OCI-LY3 (cell line): ENCODE results near the gene POLR2E.

Experiments used
- H2AFZ ChIP-seq: fragments of 200-600, 300-600 bp; shearing (Covaris generic); 2 replicates; pipeline ENCODE4 v1.6.0; 2014; ENCODE audit warnings: antibody characterized with exemption, low read depth, low read length
- H3K27ac ChIP-seq: fragments of 200-600, 300-600 bp; sonication (generic); 2 replicates; pipeline ENCODE4 v1.5.1; 2014; ENCODE audit warnings: mild to moderate bottlenecking, low read length, moderate library complexity, mixed read lengths
- H3K27me3 ChIP-seq: fragments of 200-600, 300-600 bp; sonication (generic); 2 replicates; pipeline ENCODE4 v1.6.1; 2014; ENCODE audit warnings: low read depth, low read length, mixed read lengths
- H3K36me3 ChIP-seq: fragments of 200-600, 300-600 bp; sonication (generic); replicated peaks from 2 replicates; pipeline ENCODE3; 2014; ENCODE audit warnings: low read depth, low read length, mixed read lengths
- H3K4me1 ChIP-seq: fragments of 300-600, 200-600 bp; sonication (generic); 2 replicates; pipeline ENCODE4 v1.6.1; 2014; ENCODE audit warnings: low read length, mixed read lengths
- H3K4me2 ChIP-seq: fragments of 200-600, 300-600 bp; sonication (generic); 2 replicates; pipeline ENCODE4 v1.6.1; 2014; ENCODE audit warnings: low read length, mixed read lengths
- H3K4me3 ChIP-seq: fragments of 300-600, 200-600 bp; sonication (generic); 2 replicates; pipeline ENCODE4 v1.5.1; 2014; ENCODE audit warnings: antibody characterized with exemption, mild to moderate bottlenecking, low read length, moderate library complexity
- H3K79me2 ChIP-seq: fragments of 300-600, 200-600 bp; shearing (Covaris generic); 2 replicates; pipeline ENCODE4 v1.6.1; 2014; ENCODE audit warnings: mild to moderate bottlenecking, low read length, mixed read lengths
- H3K9ac ChIP-seq: fragments of 300-600, 200-600 bp; shearing (Covaris generic); 2 replicates; pipeline ENCODE4 v1.6.0; 2014; ENCODE audit warnings: mild to moderate bottlenecking, low read length, moderate library complexity
- H3K9me3 ChIP-seq: fragments of 200-600, 300-600 bp; shearing (Covaris generic); 2 replicates; pipeline ENCODE4 v1.6.1; 2014; ENCODE audit warnings: low read length, mixed read lengths; ENCODE audit not compliant: insufficient read depth
- H4K20me1 ChIP-seq: fragments of 200-600, 300-600 bp; sonication (generic); 2 replicates; pipeline ENCODE4 v1.6.1; 2016; ENCODE audit warnings: low read length, mixed read lengths; ENCODE audit not compliant: insufficient read depth
- EZH2phosphoT487 ChIP-seq: fragments of 200-600 bp; shearing (Covaris generic); IDR thresholded peaks from 2 replicates; pipeline ENCODE4 v1.6.1; 2018; ENCODE audit warnings: antibody characterized with exemption, mixed run types, low read depth
- TF ChIP-seq, protein P1 (sequence below): fragments of 200-600, 300-600 bp; sonication (generic); IDR thresholded peaks from 2 replicates; pipeline ENCODE4 v1.5.1; 2014; ENCODE audit warnings: antibody characterized with exemption, low read length, low read depth

Gene POLR2E

DNA sequence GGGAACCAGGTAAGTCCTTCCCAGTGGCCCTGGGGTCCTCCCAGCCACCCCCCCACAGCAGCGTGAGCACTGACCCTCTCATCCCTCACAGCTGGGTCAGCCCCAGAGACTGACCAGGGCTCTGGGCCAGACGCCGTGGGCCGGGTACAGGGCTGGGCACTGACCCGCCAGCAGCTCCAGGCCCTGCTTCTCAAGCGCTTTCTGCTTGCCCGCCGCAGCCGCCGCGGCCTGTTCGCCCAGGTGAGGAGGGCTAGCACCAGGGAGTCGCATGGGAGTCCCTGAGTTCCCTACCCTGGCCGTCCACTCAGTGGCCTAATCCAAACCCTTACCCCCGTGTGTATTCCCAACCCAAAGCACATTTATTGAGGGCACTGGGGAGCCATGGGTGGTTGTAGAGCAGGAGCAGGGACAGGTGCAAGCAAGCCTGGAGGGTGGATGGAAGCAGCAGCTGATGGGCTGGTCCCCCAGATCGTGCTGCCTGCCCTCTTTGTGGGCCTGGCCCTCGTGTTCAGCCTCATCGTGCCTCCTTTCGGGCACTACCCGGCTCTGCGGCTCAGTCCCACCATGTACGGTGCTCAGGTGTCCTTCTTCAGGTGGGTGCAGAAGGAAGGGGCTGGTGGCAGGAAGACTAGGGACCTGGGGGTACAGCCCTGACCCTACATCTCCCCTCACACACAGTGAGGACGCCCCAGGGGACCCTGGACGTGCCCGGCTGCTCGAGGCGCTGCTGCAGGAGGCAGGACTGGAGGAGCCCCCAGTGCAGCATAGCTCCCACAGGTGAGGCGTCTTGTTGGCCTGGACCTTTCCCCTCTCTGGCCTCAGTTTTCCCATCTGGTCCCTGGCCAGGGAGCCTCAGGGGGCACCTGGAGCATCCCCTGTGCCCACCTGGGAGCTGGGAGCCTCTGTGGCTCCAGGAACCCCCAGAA is 40.8 kb downstream of the POLR2E start:
- TF ChIP-seq EZH2phosphoT487 = no peak
- TF ChIP-seq, protein P1, sequence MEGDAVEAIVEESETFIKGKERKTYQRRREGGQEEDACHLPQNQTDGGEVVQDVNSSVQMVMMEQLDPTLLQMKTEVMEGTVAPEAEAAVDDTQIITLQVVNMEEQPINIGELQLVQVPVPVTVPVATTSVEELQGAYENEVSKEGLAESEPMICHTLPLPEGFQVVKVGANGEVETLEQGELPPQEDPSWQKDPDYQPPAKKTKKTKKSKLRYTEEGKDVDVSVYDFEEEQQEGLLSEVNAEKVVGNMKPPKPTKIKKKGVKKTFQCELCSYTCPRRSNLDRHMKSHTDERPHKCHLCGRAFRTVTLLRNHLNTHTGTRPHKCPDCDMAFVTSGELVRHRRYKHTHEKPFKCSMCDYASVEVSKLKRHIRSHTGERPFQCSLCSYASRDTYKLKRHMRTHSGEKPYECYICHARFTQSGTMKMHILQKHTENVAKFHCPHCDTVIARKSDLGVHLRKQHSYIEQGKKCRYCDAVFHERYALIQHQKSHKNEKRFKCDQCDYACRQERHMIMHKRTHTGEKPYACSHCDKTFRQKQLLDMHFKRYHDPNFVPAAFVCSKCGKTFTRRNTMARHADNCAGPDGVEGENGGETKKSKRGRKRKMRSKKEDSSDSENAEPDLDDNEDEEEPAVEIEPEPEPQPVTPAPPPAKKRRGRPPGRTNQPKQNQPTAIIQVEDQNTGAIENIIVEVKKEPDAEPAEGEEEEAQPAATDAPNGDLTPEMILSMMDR = no peak
- peaks cover 21% of the 10 kb centered on the region for H3K36me3 ChIP-seq
- H3K4me3 ChIP-seq = no peak overlapping the region
- no peaks in the 10 kb centered on the region for H3K4me1 ChIP-seq
- H3K9ac ChIP-seq = no peak overlapping the region
- no peak overlapping the region for H2AFZ ChIP-seq
- H3K9me3 ChIP-seq = no peaks in the 10 kb centered on the region
- H3K27ac ChIP-seq = no peak overlapping the region
- no peaks in the 10 kb centered on the region for H4K20me1 ChIP-seq
- no peak overlapping the region for H3K4me2 ChIP-seq
- H3K79me2 ChIP-seq = no peaks in the 10 kb centered on the region
- H3K27me3 ChIP-seq = no peaks in the 10 kb centered on the region

DNA sequence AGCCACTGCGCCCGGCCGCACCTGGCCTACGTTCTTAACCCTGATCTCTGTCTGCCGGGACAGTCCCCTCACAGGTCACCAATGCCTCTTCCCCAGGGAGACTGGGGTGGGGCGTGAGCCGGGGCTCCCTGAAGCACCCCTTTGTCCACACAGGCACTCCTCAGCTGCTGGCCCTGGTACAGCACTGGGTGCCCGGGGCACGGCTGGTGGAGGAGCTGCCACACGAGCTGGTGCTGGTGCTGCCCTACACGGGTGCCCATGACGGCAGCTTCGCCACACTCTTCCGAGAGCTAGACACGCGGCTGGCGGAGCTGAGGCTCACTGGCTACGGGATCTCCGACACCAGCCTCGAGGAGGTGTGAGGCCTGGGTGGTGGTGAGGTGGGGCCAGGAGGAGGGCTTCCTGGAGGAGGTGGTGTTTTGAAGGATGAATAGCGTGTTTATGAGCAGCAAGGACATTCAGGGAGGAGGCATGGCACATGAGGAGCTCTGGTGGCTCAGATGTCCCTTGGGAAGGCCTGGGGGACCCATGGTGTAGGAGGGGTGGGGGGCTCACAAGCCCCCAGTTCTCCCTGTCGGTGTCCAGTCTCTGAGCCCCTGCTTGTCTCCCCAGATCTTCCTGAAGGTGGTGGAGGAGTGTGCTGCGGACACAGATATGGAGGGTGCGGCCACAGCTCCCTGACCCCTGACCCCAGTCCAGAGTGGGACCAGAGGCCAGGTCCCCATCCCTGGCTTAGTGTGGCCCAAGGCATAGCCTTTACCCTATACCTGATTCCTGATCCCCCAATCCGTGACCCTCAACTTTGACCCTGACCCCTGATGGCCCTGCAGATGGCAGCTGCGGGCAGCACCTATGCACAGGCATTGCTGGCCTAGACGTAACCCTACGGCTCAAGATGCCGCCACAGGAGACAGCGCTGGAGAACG is 41.7 kb downstream of the POLR2E start:
- Histone ChIP-seq H3K36me3 (peaks cover 24% of the 10 kb centered on the region), H3K79me2 (no peaks in the 10 kb centered on the region), H4K20me1 (no peaks in the 10 kb centered on the region), H3K9ac (no peak overlapping the region), H3K4me1 (no peaks in the 10 kb centered on the region), H2AFZ (no peak overlapping the region), H3K9me3 (no peaks in the 10 kb centered on the region), H3K27ac (no peak overlapping the region), H3K27me3 (no peaks in the 10 kb centered on the region), H3K4me2 (no peak overlapping the region), H3K4me3 (no peak overlapping the region)
- TF ChIP-seq EZH2phosphoT487 = no peak
- TF ChIP-seq, protein P1 = no peak

DNA sequence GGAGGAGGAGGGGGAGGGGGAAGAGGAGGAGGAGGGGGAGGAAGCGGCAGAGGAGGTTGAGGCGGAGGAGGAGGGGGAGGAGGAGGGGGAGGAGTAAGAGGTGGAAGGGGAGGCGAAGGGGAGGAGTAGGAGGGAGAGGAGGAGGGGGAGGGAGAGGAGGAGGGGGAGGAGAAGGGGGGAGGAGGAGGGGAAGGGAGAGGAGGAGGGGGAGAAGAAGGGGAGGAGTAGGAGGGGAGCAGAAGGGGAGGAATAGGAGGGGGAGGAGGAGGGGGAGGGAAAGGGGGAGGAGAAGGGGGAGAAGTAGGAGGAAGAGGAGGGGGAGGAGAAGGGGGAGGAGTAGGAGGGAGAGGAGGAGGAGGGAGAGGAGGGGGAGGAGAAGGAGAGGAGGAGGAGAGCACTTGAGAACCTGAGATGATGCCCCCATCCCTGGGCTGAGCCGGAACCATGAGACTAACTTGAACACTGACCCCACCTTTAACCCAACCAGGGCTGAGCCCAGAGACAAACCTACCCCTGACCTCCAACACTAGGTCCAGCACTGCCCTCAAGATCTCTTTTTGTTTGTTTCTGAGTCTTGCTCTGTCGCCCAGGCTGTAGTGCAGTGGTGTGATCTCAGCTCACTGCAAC is 42.7 kb downstream of the POLR2E start:
- H3K27ac ChIP-seq = no peak overlapping the region
- H3K36me3 ChIP-seq = peaks cover 28% of the 10 kb centered on the region

More for the DNA sequence above, 42.7 kb downstream of the POLR2E start:
- no peaks in the 10 kb centered on the region for H3K27me3 ChIP-seq
- no peak overlapping the region for H3K9ac ChIP-seq
- H3K4me1 ChIP-seq = no peaks in the 10 kb centered on the region
- no peaks in the 10 kb centered on the region for H4K20me1 ChIP-seq
- H3K9me3 ChIP-seq = no peaks in the 10 kb centered on the region
- H3K4me3 ChIP-seq = no peak overlapping the region
- H2AFZ ChIP-seq = no peak overlapping the region
- H3K4me2 ChIP-seq = no peak overlapping the region
- H3K79me2 ChIP-seq = no peaks in the 10 kb centered on the region
- TF ChIP-seq, protein P1 = no peak
- TF ChIP-seq EZH2phosphoT487 = no peak
